Measurements from ENCODE around the gene CHRNE.

CHRNE gene

DNA sequence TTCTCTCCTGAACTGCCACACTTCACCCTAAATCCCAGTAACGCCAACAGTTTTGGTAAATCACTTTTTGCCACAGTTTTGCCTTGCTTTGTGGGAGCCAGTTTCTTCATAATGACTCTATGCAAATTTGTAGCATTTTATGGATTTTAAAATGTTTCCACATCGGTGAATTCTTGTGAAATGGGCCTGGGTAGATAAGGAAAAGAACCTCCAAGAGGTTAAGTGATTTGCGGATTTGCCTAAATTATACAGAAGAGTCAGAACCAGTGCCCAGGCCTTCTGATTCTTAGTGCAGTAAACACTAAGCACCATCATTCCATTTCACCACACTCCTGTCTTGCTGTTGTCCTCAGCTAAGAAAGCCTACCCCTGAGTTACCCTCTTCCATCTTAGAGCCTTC lies 51.8 kb downstream of the CHRNE start:
- no peak for DNase-seq

DNA sequence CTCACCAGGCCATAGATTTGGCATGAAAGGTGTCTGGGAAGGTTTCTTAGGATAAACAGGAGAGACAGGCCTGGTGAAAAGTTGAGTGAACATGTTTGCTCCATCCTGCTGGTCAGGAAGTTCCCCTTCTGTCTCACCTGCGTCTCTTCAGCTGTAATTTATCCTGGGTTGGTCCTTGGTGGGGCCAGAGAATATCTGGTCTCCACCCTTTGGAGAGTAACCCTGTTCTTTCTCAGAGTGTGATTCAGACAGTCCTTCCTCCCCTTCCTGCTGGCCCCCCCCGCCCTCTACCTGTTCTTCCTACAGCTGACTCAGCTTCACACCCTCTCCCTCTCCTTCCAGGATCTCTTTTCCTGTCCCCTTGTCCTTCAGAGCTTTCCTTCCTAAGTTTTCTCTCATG lies 52.7 kb downstream of the CHRNE start:
- DNase-seq = no peak

DNA sequence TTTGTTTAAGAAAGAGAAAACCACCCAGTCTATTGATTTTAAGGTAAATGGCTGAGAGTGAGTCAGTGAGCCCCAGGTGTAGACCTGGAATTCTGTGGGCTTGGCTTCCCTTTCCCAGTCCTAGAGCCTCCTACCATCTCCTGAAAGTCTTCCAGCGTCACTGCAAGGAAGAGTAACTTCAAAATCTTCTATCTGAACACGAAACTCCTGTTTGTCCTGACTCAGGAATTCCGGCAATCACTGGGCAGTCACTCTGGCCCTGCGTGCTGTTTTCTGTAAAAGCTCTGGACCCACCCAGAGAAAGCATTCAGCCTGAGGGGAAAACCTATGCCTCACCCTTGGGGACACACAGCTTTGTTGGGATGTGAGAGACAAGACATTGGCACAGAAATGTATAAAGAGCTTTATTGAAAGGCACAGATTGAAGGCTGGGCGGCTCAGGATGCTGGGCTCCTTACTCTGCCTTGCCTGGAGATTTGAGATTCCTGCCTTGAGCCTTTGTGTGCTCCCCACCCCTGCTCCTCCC lies 53.8 kb downstream of the CHRNE start:
- no peak for DNase-seq
